ENCODE data around the gene WT1. TPM values are rescaled to one million over a fixed set of nuclear protein-coding genes. Genes with fewer than 3 reads are reported as not detected.

The WT1 gene
- total and polyA plus RNA-seq, 2 donors (not counting 3 experiments of a cell fraction or from before 2014, with no cell fraction given): not detected

DNA sequence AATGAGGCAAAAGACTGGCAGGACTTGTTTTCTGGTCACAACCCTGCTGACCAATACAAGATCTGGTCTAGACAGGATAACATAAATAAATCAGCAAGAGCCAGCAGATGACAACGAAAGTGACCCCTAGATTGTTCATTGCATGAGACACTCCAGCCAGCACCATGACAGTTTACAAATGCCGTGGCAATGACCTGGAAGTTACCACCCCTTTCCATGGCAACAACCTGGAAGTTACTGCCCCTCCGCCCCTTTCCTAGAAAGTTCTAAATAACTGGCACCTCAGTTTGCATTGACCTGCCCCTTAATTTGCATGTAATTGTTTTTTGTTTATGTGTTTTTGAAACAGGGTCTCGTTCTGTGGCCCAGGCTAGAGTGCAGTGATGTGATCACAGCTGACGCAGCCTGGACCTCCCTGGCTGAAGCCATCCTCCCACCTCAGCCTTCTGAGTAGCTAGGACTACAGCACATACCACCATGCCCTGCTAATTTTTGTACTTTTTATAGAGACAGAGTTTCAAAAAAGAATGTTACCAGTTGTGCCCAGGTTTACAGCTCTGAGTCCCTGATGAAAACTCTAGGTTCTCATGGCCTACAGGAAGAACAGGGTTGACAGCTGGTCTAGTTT lies 38.1 kb upstream of the WT1 start:
- no peak for TF ChIP-seq MYC (IDR thresholded peaks at IDR 0.05; ENCODE audit: low read depth, low read length)
- TF ChIP-seq, protein P1, sequence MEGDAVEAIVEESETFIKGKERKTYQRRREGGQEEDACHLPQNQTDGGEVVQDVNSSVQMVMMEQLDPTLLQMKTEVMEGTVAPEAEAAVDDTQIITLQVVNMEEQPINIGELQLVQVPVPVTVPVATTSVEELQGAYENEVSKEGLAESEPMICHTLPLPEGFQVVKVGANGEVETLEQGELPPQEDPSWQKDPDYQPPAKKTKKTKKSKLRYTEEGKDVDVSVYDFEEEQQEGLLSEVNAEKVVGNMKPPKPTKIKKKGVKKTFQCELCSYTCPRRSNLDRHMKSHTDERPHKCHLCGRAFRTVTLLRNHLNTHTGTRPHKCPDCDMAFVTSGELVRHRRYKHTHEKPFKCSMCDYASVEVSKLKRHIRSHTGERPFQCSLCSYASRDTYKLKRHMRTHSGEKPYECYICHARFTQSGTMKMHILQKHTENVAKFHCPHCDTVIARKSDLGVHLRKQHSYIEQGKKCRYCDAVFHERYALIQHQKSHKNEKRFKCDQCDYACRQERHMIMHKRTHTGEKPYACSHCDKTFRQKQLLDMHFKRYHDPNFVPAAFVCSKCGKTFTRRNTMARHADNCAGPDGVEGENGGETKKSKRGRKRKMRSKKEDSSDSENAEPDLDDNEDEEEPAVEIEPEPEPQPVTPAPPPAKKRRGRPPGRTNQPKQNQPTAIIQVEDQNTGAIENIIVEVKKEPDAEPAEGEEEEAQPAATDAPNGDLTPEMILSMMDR (IDR thresholded peaks at IDR 0.05; ENCODE audit: extremely low read depth in 1 of 2, insufficient read depth in 1 of 2, low read depth in 1 of 2, low read length in 2 of 2): no peak
- no peak for TF ChIP-seq POLR2AphosphoS5 (IDR thresholded peaks at IDR 0.05; ENCODE audit: insufficient read depth, low read depth, low read length)
- no peak for TF ChIP-seq POLR2A (IDR thresholded peaks at IDR 0.05; ENCODE audit: low read depth, low read length)
- no peak for TF ChIP-seq FOS (IDR thresholded peaks at IDR 0.05; ENCODE audit: borderline replicate concordance, insufficient read depth, low read length)
- TF ChIP-seq EZH2 (IDR thresholded peaks at IDR 0.05; ENCODE audit: borderline replicate concordance, low read depth, low read length, severe bottlenecking): no peak
- no peak for TF ChIP-seq GATA2 (IDR thresholded peaks at IDR 0.05; ENCODE audit: insufficient read depth, insufficient read length, low read depth, low read length)
- TF ChIP-seq JUN (IDR thresholded peaks at IDR 0.05; ENCODE audit: borderline replicate concordance, insufficient read depth, insufficient read length, low read depth): no peak
- TF ChIP-seq, protein P2, sequence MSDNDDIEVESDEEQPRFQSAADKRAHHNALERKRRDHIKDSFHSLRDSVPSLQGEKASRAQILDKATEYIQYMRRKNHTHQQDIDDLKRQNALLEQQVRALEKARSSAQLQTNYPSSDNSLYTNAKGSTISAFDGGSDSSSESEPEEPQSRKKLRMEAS (IDR thresholded peaks at IDR 0.05; ENCODE audit: insufficient read depth, insufficient read length): no peak
- Histone ChIP-seq H2AFZ (ENCODE audit: low read depth, low read length) (no peak overlapping the region), H3K79me2 (ENCODE audit: control insufficient read depth, insufficient read depth, low read length) (no peaks in the 10 kb centered on the region), H3K4me1 (ENCODE audit: control insufficient read depth, extremely low read depth, insufficient read depth, low read length) (no peaks in the 10 kb centered on the region), H3K9me3 (replicated peaks; ENCODE audit: control insufficient read depth, insufficient read depth, low read length) (no peaks in the 10 kb centered on the region), H4K20me1 (replicated peaks; ENCODE audit: control insufficient read depth, extremely low read depth, insufficient read depth, low read length) (no peaks in the 10 kb centered on the region), H3K9ac (replicated peaks; ENCODE audit: extremely low read depth, insufficient read depth, low read length) (no peak overlapping the region), H3K9me1 (replicated peaks; ENCODE audit: control insufficient read depth, extremely low read depth, insufficient read depth, low read length) (no peaks in the 10 kb centered on the region), H3K27ac (ENCODE audit: insufficient read depth, low read depth, low read length) (no peak overlapping the region), H3K4me2 (ENCODE audit: insufficient read depth, low read length) (no peak overlapping the region), H3K36me3 (ENCODE audit: control insufficient read depth in 2 of 2, extremely low read depth in 1 of 2, insufficient read depth in 2 of 2, low read length in 2 of 2) (no peaks in the 10 kb centered on the region), H3K27me3 (ENCODE audit: control insufficient read depth in 2 of 2, insufficient read depth in 2 of 2, low read length in 2 of 2) (no peaks in the 10 kb centered on the region), H3K4me3 (replicated peaks in 1 of 3; ENCODE audit: insufficient read depth in 1 of 3, low read depth in 1 of 3, low read length in 3 of 3) (no peak overlapping the region)
- intact Hi-C loops (cut with micrococcal nuclease) (no loop called here), dilution Hi-C loops (cut with MboI; ENCODE audit: extremely low pct_ligation_motif_present, low sequenced_read_pairs) (no loop called here)
- CTCF ChIA-PET: no interaction called here
- no peak for FAIRE-seq
- no TSS peak for BruUV-seq (replicated peaks)
- no peak for DNase-seq (ENCODE audit: low read depth, low spot score)
- POLR2A ChIA-PET: no interaction called here

Data from endothelial cell of umbilical vein (primary cell).